ENCODE data around the gene BEAN1. TPM values are rescaled to one million over a fixed set of nuclear protein-coding genes. Genes with fewer than 3 reads are reported as not detected.
A peak's percentile ranks its signal among the peaks of the same experiment; 100 is the strongest.

The BEAN1 gene
- total RNA-seq, 1 donor from 2014 or later: 3.7 TPM

DNA sequence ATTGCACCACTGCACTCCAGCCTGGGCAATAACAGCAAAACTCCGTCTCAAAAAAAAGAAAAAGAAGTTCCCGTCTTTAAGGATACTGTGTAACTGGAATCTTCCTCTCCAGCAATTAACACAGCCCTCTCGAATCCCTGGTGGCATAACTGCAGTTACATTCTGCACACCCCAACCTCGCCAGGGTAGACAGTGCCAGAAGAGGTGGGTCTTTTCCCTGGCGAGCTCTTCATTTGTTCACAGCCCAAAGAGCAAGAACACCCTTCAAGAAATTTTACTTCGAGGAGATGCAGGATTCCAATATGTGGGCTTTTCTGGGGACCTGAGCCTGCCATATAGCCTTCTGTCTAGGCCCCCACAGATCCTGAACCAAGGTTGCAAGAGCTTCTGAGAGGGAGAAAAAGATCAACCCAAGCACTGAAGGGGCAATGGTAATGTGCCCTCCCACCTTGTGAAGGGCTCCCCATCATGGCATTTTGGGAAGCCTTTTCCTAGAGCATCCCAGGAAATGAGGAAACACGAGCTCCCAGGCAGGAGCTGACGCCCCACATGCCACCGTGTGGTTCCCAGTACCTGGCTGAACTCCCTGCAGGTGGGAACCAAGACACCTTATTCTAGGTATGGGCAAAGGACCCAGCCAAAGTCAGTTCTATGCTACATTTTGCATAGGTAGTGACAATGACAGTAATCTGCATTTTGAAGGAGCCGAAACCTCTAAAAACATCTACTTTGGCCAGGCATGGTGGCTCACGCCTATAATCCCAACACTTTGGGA, 95.9 kb downstream of the BEAN1 start:
- Mint-ChIP-seq H3K9me3 (ENCODE audit: low read depth) (no peaks in the 10 kb centered on the region), H3K36me3 (ENCODE audit: low read depth) (peaks cover 11% of the 10 kb centered on the region), H3K27me3 (ENCODE audit: low read depth) (no peaks in the 10 kb centered on the region), H3K27ac (ENCODE audit: unreplicated experiment) (peak overlapping the region; percentile 65), H3K4me1 (ENCODE audit: low read depth) (peaks cover 45% of the 10 kb centered on the region), H3K4me3 (ENCODE audit: unreplicated experiment) (no peak overlapping the region)
- TF ChIP-seq, protein P1, sequence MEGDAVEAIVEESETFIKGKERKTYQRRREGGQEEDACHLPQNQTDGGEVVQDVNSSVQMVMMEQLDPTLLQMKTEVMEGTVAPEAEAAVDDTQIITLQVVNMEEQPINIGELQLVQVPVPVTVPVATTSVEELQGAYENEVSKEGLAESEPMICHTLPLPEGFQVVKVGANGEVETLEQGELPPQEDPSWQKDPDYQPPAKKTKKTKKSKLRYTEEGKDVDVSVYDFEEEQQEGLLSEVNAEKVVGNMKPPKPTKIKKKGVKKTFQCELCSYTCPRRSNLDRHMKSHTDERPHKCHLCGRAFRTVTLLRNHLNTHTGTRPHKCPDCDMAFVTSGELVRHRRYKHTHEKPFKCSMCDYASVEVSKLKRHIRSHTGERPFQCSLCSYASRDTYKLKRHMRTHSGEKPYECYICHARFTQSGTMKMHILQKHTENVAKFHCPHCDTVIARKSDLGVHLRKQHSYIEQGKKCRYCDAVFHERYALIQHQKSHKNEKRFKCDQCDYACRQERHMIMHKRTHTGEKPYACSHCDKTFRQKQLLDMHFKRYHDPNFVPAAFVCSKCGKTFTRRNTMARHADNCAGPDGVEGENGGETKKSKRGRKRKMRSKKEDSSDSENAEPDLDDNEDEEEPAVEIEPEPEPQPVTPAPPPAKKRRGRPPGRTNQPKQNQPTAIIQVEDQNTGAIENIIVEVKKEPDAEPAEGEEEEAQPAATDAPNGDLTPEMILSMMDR (IDR thresholded peaks at IDR 0.05): no peak
- DNase-seq (ENCODE audit: low spot score): no peak

DNA sequence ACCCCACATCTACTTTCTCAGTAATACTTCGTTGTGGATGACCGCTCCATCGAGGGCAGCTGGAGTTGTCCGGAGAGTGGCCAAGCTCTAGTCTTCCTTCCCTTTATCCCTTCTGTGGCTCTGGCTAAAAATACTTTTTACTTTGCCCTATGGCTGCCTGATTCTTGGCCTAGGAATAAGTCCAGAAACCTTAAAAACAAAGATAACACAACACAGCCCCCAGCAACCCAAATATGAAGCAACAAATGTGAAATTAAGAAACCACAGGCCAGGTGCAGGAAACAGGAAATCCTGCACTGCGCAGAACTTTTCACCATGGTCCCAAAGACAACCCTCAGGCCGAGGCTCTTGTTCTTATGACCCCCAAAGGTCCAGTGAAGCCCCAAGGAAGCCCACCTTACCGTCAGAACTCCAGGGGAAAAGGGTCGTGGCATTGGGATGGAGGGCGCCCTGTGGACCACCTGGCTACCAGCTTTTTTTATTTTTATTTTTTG, 96.8 kb downstream of the BEAN1 start:
- Mint-ChIP-seq H3K9me3 (ENCODE audit: low read depth) (no peaks in the 10 kb centered on the region), H3K36me3 (ENCODE audit: low read depth) (peaks cover 14% of the 10 kb centered on the region), H3K4me3 (ENCODE audit: unreplicated experiment) (no peak overlapping the region), H3K27ac (ENCODE audit: unreplicated experiment) (no peak overlapping the region), H3K4me1 (ENCODE audit: low read depth) (peaks cover 42% of the 10 kb centered on the region), H3K27me3 (ENCODE audit: low read depth) (no peaks in the 10 kb centered on the region)
- TF ChIP-seq, protein P1 (IDR thresholded peaks at IDR 0.05): no peak
- no peak for DNase-seq (ENCODE audit: low spot score)

GRCh38 chr16:66524601-66525164, 97.6 kb downstream of the BEAN1 start:
- Mint-ChIP-seq H3K36me3 (ENCODE audit: low read depth) (peaks cover 16% of the 10 kb centered on the region), H3K4me1 (ENCODE audit: low read depth) (peaks cover 38% of the 10 kb centered on the region), H3K27me3 (ENCODE audit: low read depth) (no peaks in the 10 kb centered on the region), H3K27ac (ENCODE audit: unreplicated experiment) (no peak overlapping the region), H3K4me3 (ENCODE audit: unreplicated experiment) (no peak overlapping the region), H3K9me3 (ENCODE audit: low read depth) (no peaks in the 10 kb centered on the region)
- TF ChIP-seq, protein P1 (IDR thresholded peaks at IDR 0.05): no peak
- no peak for DNase-seq (ENCODE audit: low spot score)

DNA sequence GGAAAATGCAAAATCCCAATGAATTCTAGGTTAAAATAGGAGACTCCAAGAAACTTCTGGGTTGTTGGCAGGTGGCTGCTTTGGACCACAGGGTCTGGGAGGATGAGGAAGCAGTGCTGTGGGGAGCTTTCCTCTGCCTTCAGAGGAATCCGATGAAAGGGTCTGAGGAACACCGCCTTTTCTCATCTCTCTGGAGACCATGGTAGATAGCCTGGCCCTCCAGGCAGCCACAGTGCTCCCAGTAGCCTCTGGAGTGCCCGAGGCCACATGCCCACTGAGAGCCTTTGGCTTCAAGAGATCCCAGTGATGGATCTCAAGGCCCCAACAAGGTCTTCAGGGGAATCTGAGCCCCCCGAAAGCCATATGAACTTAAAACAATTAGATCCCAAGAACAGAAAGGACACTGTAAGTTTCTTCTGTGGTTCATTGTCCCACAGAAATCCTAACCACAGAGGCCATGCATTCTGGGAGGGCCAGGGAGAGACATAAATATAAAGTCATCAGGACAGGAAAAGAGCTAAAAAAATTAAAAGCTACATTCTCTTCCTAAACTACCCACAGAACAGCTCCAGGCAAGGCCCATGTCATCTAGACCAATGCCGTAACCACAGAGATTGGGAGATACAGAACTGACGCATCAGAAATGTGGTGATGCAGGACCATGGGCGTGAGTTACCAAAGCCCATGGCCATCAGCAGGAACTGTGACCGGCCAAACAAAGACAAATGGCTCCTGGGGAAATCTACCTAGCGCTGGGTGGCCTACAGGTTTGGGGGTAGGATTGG, 98.5 kb downstream of the BEAN1 start:
- DNase-seq (ENCODE audit: low spot score): no peak
- H3K36me3 Mint-ChIP-seq (ENCODE audit: low read depth): peaks cover 20% of the 10 kb centered on the region
- H3K27ac Mint-ChIP-seq (ENCODE audit: unreplicated experiment): no peak overlapping the region
- TF ChIP-seq, protein P1 (IDR thresholded peaks at IDR 0.05): no peak
- H3K27me3 Mint-ChIP-seq (ENCODE audit: low read depth): no peaks in the 10 kb centered on the region
- no peak overlapping the region for H3K4me3 Mint-ChIP-seq (ENCODE audit: unreplicated experiment)
- peaks cover 29% of the 10 kb centered on the region for H3K4me1 Mint-ChIP-seq (ENCODE audit: low read depth)
- H3K9me3 Mint-ChIP-seq (ENCODE audit: low read depth): no peaks in the 10 kb centered on the region

GRCh38 chr16:66528294-66528693, 101.2 kb downstream of the BEAN1 start:
- H3K27ac Mint-ChIP-seq (ENCODE audit: unreplicated experiment): no peak overlapping the region
- H3K27me3 Mint-ChIP-seq (ENCODE audit: low read depth): no peaks in the 10 kb centered on the region
- H3K36me3 Mint-ChIP-seq (ENCODE audit: low read depth): peaks cover 29% of the 10 kb centered on the region
- no peak for DNase-seq (ENCODE audit: low spot score)
- H3K9me3 Mint-ChIP-seq (ENCODE audit: low read depth): no peaks in the 10 kb centered on the region
- H3K4me1 Mint-ChIP-seq (ENCODE audit: low read depth): peaks cover 5% of the 10 kb centered on the region
- TF ChIP-seq, protein P1 (IDR thresholded peaks at IDR 0.05): no peak
- H3K4me3 Mint-ChIP-seq (ENCODE audit: unreplicated experiment): no peak overlapping the region

All from chondrocyte (in vitro differentiated cells).